Spleen (tissue), 11 donors: ENCODE results near the gene CAMTA1. TPM values are rescaled to one million over a fixed set of nuclear protein-coding genes. Genes with fewer than 3 reads are reported as not detected.

Experiments
- DNase-seq: peaks from one replicate; pipeline ENCODE4 v3.0.0-alpha.2; 2020
- H3K27ac ChIP-seq, 8 donors: fragments of 200-600 bp; sonication (generic) in 7 of 8; 1 replicate in 4 of 8; 2 replicates in 4 of 8; pipeline versions ENCODE4 v1.5.0 to v1.8.0; 2016 to 2021; ENCODE audit warnings: inconsistent platforms in 4 of 8, mild to moderate bottlenecking in 4 of 8, moderate library complexity in 1 of 8
- H3K27me3 ChIP-seq, 7 donors: fragments of 200-600 bp; sonication (generic) in 6 of 7; replicated peaks in 1 of 7; 1 replicate in 4 of 7; 2 replicates in 3 of 7; pipeline versions ENCODE4 v1.5.0 to v1.8.0; 2016 to 2021; ENCODE audit warnings: inconsistent platforms in 3 of 7, mild to moderate bottlenecking in 1 of 7
- H3K36me3 ChIP-seq, 6 donors: fragments of 200-600 bp; sonication (generic) in 5 of 6; 1 replicate in 4 of 6; 2 replicates in 2 of 6; pipeline versions ENCODE4 v1.5.0 to v1.8.0; 2016 to 2021; ENCODE audit warnings: inconsistent platforms in 2 of 6
- H3K4me1 ChIP-seq, 6 donors: fragments of 200-600 bp; sonication (generic) in 5 of 6; 1 replicate in 3 of 6; 2 replicates in 3 of 6; pipeline versions ENCODE4 v1.5.0 to v1.8.0; 2016 to 2021; ENCODE audit warnings: inconsistent platforms in 3 of 6
- H3K4me3 ChIP-seq, 8 donors: fragments of 200-600 bp; sonication (generic) in 7 of 8; 1 replicate in 4 of 8; 2 replicates in 4 of 8; pipeline versions ENCODE4 v1.5.0 to v1.8.0; 2016 to 2021; ENCODE audit warnings: inconsistent platforms in 4 of 8, mild to moderate bottlenecking in 4 of 8, moderate library complexity in 2 of 8
- H3K9me3 ChIP-seq, 8 donors: fragments of 200-600 bp; sonication (generic) in 7 of 8; 1 replicate in 4 of 8; 2 replicates in 4 of 8; pipeline versions ENCODE4 v1.5.0 to v1.8.0; 2016 to 2021; ENCODE audit warnings: inconsistent platforms in 4 of 8
- CTCF ChIP-seq, 11 experiments: fragments of 200-600 bp in 7 of 11; fragments of 450-650 bp in 4 of 11; sonication (generic) in 4 of 11; IDR thresholded peaks in 8 of 11; conservative IDR thresholded peaks in 3 of 11; 1 replicate in 7 of 11; 2 replicates in 4 of 11; pipeline versions ENCODE4 v1.4.0 to v1.8.0; 2016 to 2021; ENCODE audit warnings: antibody characterized with exemption in 11 of 11, inconsistent platforms in 4 of 11, mild to moderate bottlenecking in 1 of 11
- POLR2A ChIP-seq, 3 donors: fragments of 450-650 bp; IDR thresholded peaks; one replicate each; pipeline ENCODE4 v1.5.1; 2017; ENCODE audit warnings: antibody characterized with exemption in 3 of 3, mild to moderate bottlenecking in 1 of 3
- POLR2AphosphoS5 ChIP-seq, 3 donors: sonication (generic); formaldehyde crosslinking; IDR thresholded peaks; one replicate each; pipeline ENCODE4 v1.5.1; 2017; ENCODE audit warnings: antibody characterized with exemption in 3 of 3
- WGBS, 5 donors: extraction: QIAGEN DNeasy Blood & Tissue Kit in 3 of 5; methylation state at CpG; one replicate each; pipeline versions ENCODE4 v1.1.5 to v1.1.7; 2013 to 2018; 5-methylcytosine and 5-hydroxymethylcytosine counted together
- intact Hi-C: fragments of 100-400 bp; cut with DNase I; formaldehyde crosslinking; loops from one replicate; pipeline ENCODE4 v1.15.0; 2023; ENCODE audit warnings: low total_unique reads
- polyA plus RNA-seq, 3 donors: library from polyadenylated mRNA; stranded (reverse); fragments of 200-250 nt; gene quantifications; one replicate each; pipeline ENCODE4 v1.2.1, GENCODE V29; 2013
- total RNA-seq, 7 donors: library from RNA; depleted of rRNA in 3 of 7; stranded (reverse); fragments of >200 nt in 3 of 7; fragmentation: NEBNext Ultra II Directional in 4 of 7; extraction: Animal tissue kit (Norgen Biotek cat#: 25700) in 4 of 7; gene quantifications; one replicate each; pipeline versions ENCODE4 v1.1.0 to v1.2.1, GENCODE V29; 2016 to 2021
- donor health status: healthy with polysubstance abuse.
- donor health status: DM: no; HTN: no; CAD: no; lungs with moderate emphysema.
- donor health status: DM: no; HTN: no; CAD: no.
- donor health status: Bipolar disorder and iron deficiency.
- donor health status: healthy.
- donor health status: DM: no; HTN: no; CAD: no.
- donor health status: DM: yes; HTN: yes; CAD: no.

CAMTA1 gene
- total and polyA plus RNA-seq, 10 donors, result 53.0 to 106 (median 77.3) TPM

- DNase-seq, result no peak
- Histone ChIP-seq H3K4me1 (peaks cover 0 to 16% (median 5%) of the 10 kb centered on the region in 6 donors), H3K4me3 (no peak overlapping the region), H3K36me3 (peaks cover 0 to 8% (median 0%) of the 10 kb centered on the region in 6 donors), H3K27me3 (no peaks in the 10 kb centered on the region), H3K9me3 (no peaks in the 10 kb centered on the region), H3K27ac (no peak overlapping the region)
- WGBS, 5 donors, result 89 to 95% (median 91%) methylated on average over 4 of the region's 4 CpGs
- intact Hi-C loops, result no loop called here
- TF ChIP-seq POLR2AphosphoS5 (IDR thresholded peaks at IDR 0.05) (no peak), CTCF (IDR thresholded peaks at IDR 0.05 in 8 of 11, conservative IDR thresholded peaks at IDR 0.05 in 3 of 11) (no peak), POLR2A (IDR thresholded peaks at IDR 0.05) (no peak)
Observed at GRCh38 chr1:6862906-6863305, 77.7 kb downstream of the CAMTA1 start.

- intact Hi-C loops, result no loop called here
- WGBS, 5 donors, result 88 to 98% (median 95%) methylated on average over 5 of the region's 5 CpGs
- no peak overlapping the region for H3K27ac ChIP-seq
- no peak overlapping the region for H3K4me3 ChIP-seq
- no peak for DNase-seq
- H3K9me3 ChIP-seq, result no peaks in the 10 kb centered on the region
- no peaks in the 10 kb centered on the region for H3K27me3 ChIP-seq
- peaks cover 0 to 8% (median 0%) of the 10 kb centered on the region in 6 donors for H3K36me3 ChIP-seq
- TF ChIP-seq POLR2A (IDR thresholded peaks at IDR 0.05), result no peak
- no peak for TF ChIP-seq POLR2AphosphoS5 (IDR thresholded peaks at IDR 0.05)
- no peak for TF ChIP-seq CTCF (IDR thresholded peaks at IDR 0.05 in 8 of 11, conservative IDR thresholded peaks at IDR 0.05 in 3 of 11)
- H3K4me1 ChIP-seq, result peaks cover 0 to 28% (median 11%) of the 10 kb centered on the region in 6 donors
Observed at GRCh38 chr1:6864166-6864565, 78.9 kb downstream of the CAMTA1 start.

- no peak overlapping the region for H3K27ac ChIP-seq
- no peaks in the 10 kb centered on the region for H3K9me3 ChIP-seq
- H3K4me1 ChIP-seq, result peaks cover 0 to 32% (median 13%) of the 10 kb centered on the region in 6 donors
- H3K36me3 ChIP-seq, result peaks cover 0 to 8% (median 0%) of the 10 kb centered on the region in 6 donors
- intact Hi-C loops, result no loop called here
- H3K27me3 ChIP-seq, result no peaks in the 10 kb centered on the region
- no peak overlapping the region for H3K4me3 ChIP-seq
- WGBS, 5 donors, result 91 to 96% (median 95%) methylated on average over 7 of the region's 7 CpGs
- no peak for DNase-seq
- no peak for TF ChIP-seq POLR2AphosphoS5 (IDR thresholded peaks at IDR 0.05)
- no peak for TF ChIP-seq POLR2A (IDR thresholded peaks at IDR 0.05)
- no peak for TF ChIP-seq CTCF (IDR thresholded peaks at IDR 0.05 in 8 of 11, conservative IDR thresholded peaks at IDR 0.05 in 3 of 11)
Observed at GRCh38 chr1:6866825-6867224, 81.6 kb downstream of the CAMTA1 start.

- WGBS, 5 donors, result 84 to 97% (median 96%) methylated on average over 5 of the region's 5 CpGs
- no peak overlapping the region for H3K4me3 ChIP-seq
- H3K36me3 ChIP-seq, result peaks cover 0 to 8% (median 0%) of the 10 kb centered on the region in 6 donors
- H3K27ac ChIP-seq, result no peak overlapping the region
- TF ChIP-seq POLR2A (IDR thresholded peaks at IDR 0.05) (no peak), CTCF (IDR thresholded peaks at IDR 0.05 in 8 of 11, conservative IDR thresholded peaks at IDR 0.05 in 3 of 11) (no peak), POLR2AphosphoS5 (IDR thresholded peaks at IDR 0.05) (no peak)
- no peak for DNase-seq
- H3K27me3 ChIP-seq, result no peaks in the 10 kb centered on the region
- H3K9me3 ChIP-seq, result no peaks in the 10 kb centered on the region
- intact Hi-C loops, result no loop called here
- peaks cover 0 to 32% (median 13%) of the 10 kb centered on the region in 6 donors for H3K4me1 ChIP-seq
Observed at GRCh38 chr1:6867321-6867720, 82.1 kb downstream of the CAMTA1 start.
